DND-41 (cell line): ENCODE data around the gene YTHDF1.

ENCODE experiments used
- ATAC-seq: fragments of 200-7000 bp; cut with Tn5 transposase; 3 replicates; pipeline ENCODE4 v1.9.1; 2021; ENCODE audit warnings: low read depth; ENCODE audit not compliant: insufficient read depth
- DNase-seq: peaks from one replicate; pipeline ENCODE4 v3.0.0-alpha.2; 2020
- H2AFZ ChIP-seq: 2 replicates; pipeline ENCODE4 v1.6.0; 2012; ENCODE audit warnings: low read depth, low read length
- H3K27ac ChIP-seq: 2 replicates; pipeline ENCODE4 v1.5.1; 2012; ENCODE audit warnings: low read length, inconsistent platforms
- H3K27me3 ChIP-seq: fragments of 200-600 bp; sonication (generic); 2 replicates; pipeline ENCODE4 v1.6.0; 2012; ENCODE audit warnings: low read length, mild to moderate bottlenecking, inconsistent platforms; ENCODE audit not compliant: insufficient read depth, poor library complexity
- H3K36me3 ChIP-seq: 2 replicates; pipeline ENCODE4 v1.5.1; 2012; ENCODE audit warnings: low read length, inconsistent platforms; ENCODE audit not compliant: insufficient read depth
- H3K4me1 ChIP-seq: 2 replicates; pipeline ENCODE4 v1.5.1; 2012; ENCODE audit warnings: mild to moderate bottlenecking, low read length; ENCODE audit not compliant: insufficient read depth
- H3K4me2 ChIP-seq: 2 replicates; pipeline ENCODE4 v1.6.0; 2012; ENCODE audit warnings: mild to moderate bottlenecking, moderate library complexity, low read length, inconsistent platforms; ENCODE audit not compliant: insufficient read depth
- H3K4me3 ChIP-seq, 2 experiments: fragments of 200-600 bp in 1 of 2; shearing (Covaris generic) in 1 of 2; 2 replicates each; pipeline ENCODE4 v1.5.1; 2012 to 2016; ENCODE audit warnings: inconsistent platforms in 2 of 2, low read length in 2 of 2, mild to moderate bottlenecking in 2 of 2, low read depth in 1 of 2, moderate library complexity in 1 of 2
- H3K79me2 ChIP-seq: 2 replicates; pipeline ENCODE4 v1.6.0; 2012; ENCODE audit warnings: low read length, inconsistent platforms; ENCODE audit not compliant: insufficient read depth
- H3K9ac ChIP-seq: 2 replicates; pipeline ENCODE4 v1.6.0; 2012; ENCODE audit warnings: low read depth, mild to moderate bottlenecking, inconsistent platforms, low read length, moderate library complexity
- H3K9me3 ChIP-seq: 2 replicates; pipeline ENCODE4 v1.5.1; 2012; ENCODE audit warnings: low read length, moderate library complexity, mild to moderate bottlenecking, inconsistent platforms; ENCODE audit not compliant: insufficient read depth, severe bottlenecking
- H4K20me1 ChIP-seq: 2 replicates; pipeline ENCODE4 v1.6.0; 2012; ENCODE audit warnings: low read length; ENCODE audit not compliant: insufficient read depth
- CTCF ChIP-seq: IDR thresholded peaks from 2 replicates; pipeline ENCODE4 v1.5.1; 2012; ENCODE audit warnings: borderline replicate concordance, low read length, moderate library complexity, mild to moderate bottlenecking; ENCODE audit not compliant: poor library complexity, severe bottlenecking; ENCODE audit errors: extremely low read depth
- EZH2 ChIP-seq: IDR thresholded peaks from 3 replicates; pipeline ENCODE4 v1.6.1; 2012; ENCODE audit warnings: borderline replicate concordance, low read depth, mild to moderate bottlenecking, moderate library complexity, low read length, inconsistent platforms; ENCODE audit not compliant: severe bottlenecking

Gene YTHDF1

GRCh38 chr20:63257629-63258028 is 41.7 kb upstream of the YTHDF1 start:
- Histone ChIP-seq H3K4me2 (no peak overlapping the region), H3K9ac (no peak overlapping the region), H2AFZ (no peak overlapping the region), H3K27me3 (peaks cover 4% of the 10 kb centered on the region), H3K36me3 (no peaks in the 10 kb centered on the region), H3K27ac (no peak overlapping the region), H3K4me3 (no peak overlapping the region), H3K9me3 (no peaks in the 10 kb centered on the region), H4K20me1 (peaks cover 5% of the 10 kb centered on the region; the same call in 1 of the 2 replicates), H3K4me1 (no peaks in the 10 kb centered on the region), H3K79me2 (no peaks in the 10 kb centered on the region)
- TF ChIP-seq CTCF: no peak
- no peak for TF ChIP-seq EZH2
- DNase-seq: no peak
- no peak for ATAC-seq

GRCh38 chr20:63256954-63257353 is 41.0 kb upstream of the YTHDF1 start:
- no peak overlapping the region for H3K9ac ChIP-seq
- no peak for TF ChIP-seq CTCF
- TF ChIP-seq EZH2: no peak
- no peak for ATAC-seq

GRCh38 chr20:63255931-63256704 is 40.2 kb upstream of the YTHDF1 start:
- TF ChIP-seq CTCF: no peak
- no peak for TF ChIP-seq EZH2
- Histone ChIP-seq H4K20me1 (peaks cover 5% of the 10 kb centered on the region; the same call in 1 of the 2 replicates), H3K4me1 (no peaks in the 10 kb centered on the region), H3K36me3 (no peaks in the 10 kb centered on the region), H2AFZ (no peak overlapping the region), H3K79me2 (no peaks in the 10 kb centered on the region), H3K9me3 (no peaks in the 10 kb centered on the region), H3K4me3 (no peak overlapping the region), H3K9ac (no peak overlapping the region), H3K4me2 (no peak overlapping the region), H3K27ac (no peak overlapping the region), H3K27me3 (no peaks in the 10 kb centered on the region)
- DNase-seq: no peak
- ATAC-seq: no peak; the same call in 2 of the 3 replicates

More at GRCh38 chr20:63256954-63257353, 41.0 kb upstream of the YTHDF1 start:
- Histone ChIP-seq H2AFZ (no peak overlapping the region), H3K4me1 (no peaks in the 10 kb centered on the region), H4K20me1 (peaks cover 5% of the 10 kb centered on the region; the same call in 1 of the 2 replicates), H3K36me3 (no peaks in the 10 kb centered on the region), H3K4me2 (no peak overlapping the region), H3K4me3 (no peak overlapping the region), H3K27ac (no peak overlapping the region), H3K9me3 (no peaks in the 10 kb centered on the region), H3K79me2 (no peaks in the 10 kb centered on the region), H3K27me3 (peaks cover 4% of the 10 kb centered on the region)
- DNase-seq: no peak
